Transverse colon (tissue), 4 donors: ENCODE data around the gene CBX8. TPM values are rescaled to one million over a fixed set of nuclear protein-coding genes. Genes with fewer than 3 reads are reported as not detected.

Experiments
- DNase-seq: peaks from one replicate; pipeline ENCODE4 v3.0.0-alpha.2; 2019
- H3K27ac ChIP-seq, 4 donors: fragments of 200-600 bp; sonication (generic); 2 replicates each; pipeline ENCODE4 v1.5.1; 2016 to 2018; ENCODE audit warnings: inconsistent platforms in 4 of 4
- H3K27me3 ChIP-seq: fragments of 200-600 bp; sonication (generic); 2 replicates; pipeline ENCODE4 v1.5.1; 2017; ENCODE audit warnings: inconsistent platforms
- H3K36me3 ChIP-seq, 4 donors: fragments of 200-600 bp; sonication (generic); 2 replicates each; pipeline ENCODE4 v1.5.1; 2017 to 2019; ENCODE audit warnings: inconsistent platforms in 4 of 4
- H3K4me1 ChIP-seq, 4 donors: fragments of 200-600 bp; sonication (generic); 2 replicates each; pipeline ENCODE4 v1.5.1; 2017 to 2020; ENCODE audit warnings: inconsistent platforms in 4 of 4
- H3K4me3 ChIP-seq, 4 donors: fragments of 200-600 bp; sonication (generic); 1 replicate in 1 of 4; 2 replicates in 3 of 4; pipeline versions ENCODE4 v1.5.1 to v1.6.1; 2017 to 2019; ENCODE audit warnings: inconsistent platforms in 4 of 4
- H3K9me3 ChIP-seq, 2 donors: fragments of 200-600 bp; sonication (generic); 2 replicates each; pipeline ENCODE4 v1.5.1; 2017 to 2019; ENCODE audit warnings: inconsistent platforms in 2 of 2
- EP300 ChIP-seq: sonication (generic); formaldehyde crosslinking; IDR thresholded peaks from one replicate; pipeline ENCODE4 v1.6.1; 2017; ENCODE audit warnings: antibody characterized with exemption, low read depth
- POLR2A ChIP-seq: fragments of 450-650 bp; IDR thresholded peaks from one replicate; pipeline ENCODE4 v1.6.1; 2016; ENCODE audit warnings: antibody characterized with exemption, mild to moderate bottlenecking, moderate library complexity
- POLR2AphosphoS5 ChIP-seq, 3 donors: sonication (generic); formaldehyde crosslinking; IDR thresholded peaks; one replicate each; pipeline ENCODE4 v1.6.1; 2016; ENCODE audit warnings: antibody characterized with exemption in 3 of 3
- WGBS, 2 donors: methylation state at CpG; one replicate each; pipeline ENCODE4 v1.1.5; 2018; ENCODE audit warnings: low coverage in 1 of 2; 5-methylcytosine and 5-hydroxymethylcytosine counted together
- in situ Hi-C, 4 donors: fragments of 200-750 bp; cut with MboI; loops; one replicate each; pipeline versions ENCODE4 v1.15.0 to v1.15.1; 2017; ENCODE audit warnings: low sequenced_read_pairs in 3 of 4, low pct_ligation_motif_present in 1 of 4, low pct_unique_long_range_greater_than_20kb in 1 of 4
- intact Hi-C: fragments of 100-400 bp; cut with DNase I; formaldehyde crosslinking; loops from one replicate; pipeline ENCODE4 v1.15.1; 2023; ENCODE audit warnings: low total_unique reads
- total RNA-seq, 4 donors: library from RNA; depleted of rRNA; stranded (reverse); fragments of >200 nt; gene quantifications; one replicate each; pipeline ENCODE4 v1.1.0, GENCODE V29; 2016
- TF ChIP-seq, protein P1 (sequence below), 5 experiments: fragments of 200-600 bp in 3 of 5; fragments of 450-650 bp in 2 of 5; sonication (generic) in 3 of 5; IDR thresholded peaks; 1 replicate in 2 of 5; 2 replicates in 3 of 5; pipeline ENCODE4 v1.5.1; 2016 to 2017; ENCODE audit warnings: antibody characterized with exemption in 5 of 5, inconsistent platforms in 3 of 5, mild to moderate bottlenecking in 2 of 5, moderate library complexity in 1 of 5

CBX8 gene
- total RNA-seq, 4 donors from 2014 or later, result 1.5 to 4.4 (median 3.1) TPM

GRCh38 chr17:79754370-79754769 is 42.5 kb downstream of the CBX8 start:
- intact Hi-C loops (no loop called here), in situ Hi-C loops (no loop called here)
- Histone ChIP-seq H3K27ac (no peak overlapping the region), H3K4me3 (no peak overlapping the region), H3K36me3 (no peaks in the 10 kb centered on the region), H3K27me3 (peaks cover 84% of the 10 kb centered on the region), H3K9me3 (no peaks in the 10 kb centered on the region), H3K4me1 (no peaks in the 10 kb centered on the region)
- TF ChIP-seq POLR2AphosphoS5 (IDR thresholded peaks at IDR 0.05), result no peak
- TF ChIP-seq POLR2A, result no peak
- TF ChIP-seq EP300, result no peak
- TF ChIP-seq, protein P1, sequence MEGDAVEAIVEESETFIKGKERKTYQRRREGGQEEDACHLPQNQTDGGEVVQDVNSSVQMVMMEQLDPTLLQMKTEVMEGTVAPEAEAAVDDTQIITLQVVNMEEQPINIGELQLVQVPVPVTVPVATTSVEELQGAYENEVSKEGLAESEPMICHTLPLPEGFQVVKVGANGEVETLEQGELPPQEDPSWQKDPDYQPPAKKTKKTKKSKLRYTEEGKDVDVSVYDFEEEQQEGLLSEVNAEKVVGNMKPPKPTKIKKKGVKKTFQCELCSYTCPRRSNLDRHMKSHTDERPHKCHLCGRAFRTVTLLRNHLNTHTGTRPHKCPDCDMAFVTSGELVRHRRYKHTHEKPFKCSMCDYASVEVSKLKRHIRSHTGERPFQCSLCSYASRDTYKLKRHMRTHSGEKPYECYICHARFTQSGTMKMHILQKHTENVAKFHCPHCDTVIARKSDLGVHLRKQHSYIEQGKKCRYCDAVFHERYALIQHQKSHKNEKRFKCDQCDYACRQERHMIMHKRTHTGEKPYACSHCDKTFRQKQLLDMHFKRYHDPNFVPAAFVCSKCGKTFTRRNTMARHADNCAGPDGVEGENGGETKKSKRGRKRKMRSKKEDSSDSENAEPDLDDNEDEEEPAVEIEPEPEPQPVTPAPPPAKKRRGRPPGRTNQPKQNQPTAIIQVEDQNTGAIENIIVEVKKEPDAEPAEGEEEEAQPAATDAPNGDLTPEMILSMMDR (IDR thresholded peaks at IDR 0.05), result no peak
- WGBS, 2 donors, result 69 to 71% methylated on average over 10 to 12 of the region's 12 CpGs
- DNase-seq, result no peak

- H3K9me3 ChIP-seq, result no peaks in the 10 kb centered on the region
- H3K27me3 ChIP-seq, result peaks cover 97% of the 10 kb centered on the region
- intact Hi-C loops (no loop called here), in situ Hi-C loops (no loop called here)
- H3K36me3 ChIP-seq, result no peaks in the 10 kb centered on the region
- TF ChIP-seq, protein P1 (IDR thresholded peaks at IDR 0.05), result no peak
- TF ChIP-seq POLR2AphosphoS5 (IDR thresholded peaks at IDR 0.05) (no peak), EP300 (no peak), POLR2A (no peak)
- H3K4me3 ChIP-seq, result no peak overlapping the region
- no peak overlapping the region for H3K27ac ChIP-seq
- WGBS, 2 donors, result 59 to 66% methylated on average over 4 to 13 of the region's 13 CpGs
- DNase-seq, result no peak
- peaks cover 0 to 6% (median 0%) of the 10 kb centered on the region in 4 donors for H3K4me1 ChIP-seq
These were observed 44.7 kb downstream of the CBX8 start for GRCh38 chr17:79752175-79752574.

DNA sequence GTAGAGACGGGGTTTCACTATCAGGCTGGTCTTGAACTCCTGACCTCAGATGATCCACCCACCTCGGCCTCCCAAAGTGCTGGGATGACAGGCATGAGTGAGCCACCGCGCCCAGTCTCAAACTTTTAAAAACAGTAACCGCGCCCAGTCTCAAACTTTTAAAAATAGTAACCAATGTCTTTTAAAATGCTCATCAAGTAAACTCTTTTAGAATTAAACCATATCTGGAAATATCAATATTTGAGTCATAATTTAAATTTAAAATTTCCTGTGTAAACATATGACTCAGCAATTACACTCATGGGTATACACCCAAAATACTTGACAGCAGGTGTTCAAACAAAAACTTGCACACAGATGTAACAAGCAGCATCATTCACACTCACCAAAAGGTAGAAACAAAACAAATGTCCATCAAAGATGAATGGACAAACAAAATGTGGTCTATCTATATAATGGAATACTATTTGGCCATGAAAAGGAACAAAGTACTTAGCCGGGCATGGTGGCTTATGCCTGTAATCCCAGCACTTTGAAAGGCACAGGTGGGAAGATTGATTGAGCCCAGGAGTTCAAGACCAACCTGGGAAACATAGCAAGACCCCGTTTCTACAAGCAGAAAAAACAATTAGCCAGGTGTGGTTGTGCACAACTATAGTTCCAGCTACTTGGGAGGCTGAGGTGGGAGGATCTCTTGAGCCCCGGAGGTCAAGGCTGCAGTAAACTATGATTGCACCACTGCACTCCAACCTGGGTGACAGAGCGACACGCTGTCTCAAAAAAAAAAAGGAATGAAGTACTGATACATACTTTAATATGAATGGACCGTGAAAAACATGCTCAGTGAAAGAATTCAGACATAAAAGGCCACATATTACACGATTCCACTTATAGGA is 46.0 kb downstream of the CBX8 start:
- no peak for DNase-seq
- WGBS, 2 donors, result 55 to 56% methylated on average over 11 to 13 of the region's 13 CpGs
- Histone ChIP-seq H3K4me1 (peaks cover 0 to 8% (median 0%) of the 10 kb centered on the region in 4 donors), H3K9me3 (no peaks in the 10 kb centered on the region), H3K27ac (no peak overlapping the region), H3K27me3 (peaks cover 98% of the 10 kb centered on the region), H3K4me3 (no peak overlapping the region), H3K36me3 (no peaks in the 10 kb centered on the region)
- TF ChIP-seq, protein P1 (IDR thresholded peaks at IDR 0.05), result no peak
- TF ChIP-seq EP300 (no peak), POLR2AphosphoS5 (IDR thresholded peaks at IDR 0.05) (no peak), POLR2A (no peak)
- in situ Hi-C loops (no loop called here), intact Hi-C loops (no loop called here)

- no peak for DNase-seq
- peaks cover 0 to 8% (median 0%) of the 10 kb centered on the region in 4 donors for H3K4me1 ChIP-seq
- intact Hi-C loops, result no loop called here
- H3K36me3 ChIP-seq, result no peaks in the 10 kb centered on the region
- H3K27ac ChIP-seq, result no peak overlapping the region
- H3K9me3 ChIP-seq, result no peaks in the 10 kb centered on the region
- in situ Hi-C loops, result no loop called here
- H3K27me3 ChIP-seq, result peaks cover 96% of the 10 kb centered on the region
- TF ChIP-seq EP300 (no peak), POLR2A (no peak), POLR2AphosphoS5 (IDR thresholded peaks at IDR 0.05) (no peak)
- TF ChIP-seq, protein P1 (IDR thresholded peaks at IDR 0.05), result no peak
- WGBS, 2 donors, result 49% methylated on average over 3 of the region's 3 CpGs; no CpG with 5 or more reads in 1 of the 2 donors
- no peak overlapping the region for H3K4me3 ChIP-seq
These were observed 46.9 kb downstream of the CBX8 start for GRCh38 chr17:79749958-79750357.
